Sigmoid colon (tissue), 4 donors: ENCODE measurements around the gene STX18.

Experiments
- EP300 ChIP-seq, 4 donors: sonication (generic); formaldehyde crosslinking; IDR thresholded peaks; one replicate each; pipeline ENCODE4 v1.6.1; 2017; ENCODE audit warnings: antibody characterized with exemption in 4 of 4
- POLR2A ChIP-seq, 2 donors: fragments of 450-650 bp; IDR thresholded peaks; one replicate each; pipeline ENCODE4 v1.6.1; 2016; ENCODE audit warnings: antibody characterized with exemption in 2 of 2, mild to moderate bottlenecking in 2 of 2, moderate library complexity in 2 of 2
- POLR2AphosphoS5 ChIP-seq, 4 donors: sonication (generic); formaldehyde crosslinking; IDR thresholded peaks; one replicate each; pipeline ENCODE4 v1.6.1; 2017; ENCODE audit warnings: antibody characterized with exemption in 4 of 4
- TF ChIP-seq, protein P1 (sequence below), 4 experiments: fragments of 450-650 bp in 3 of 4; fragments of 200-600 bp in 1 of 4; IDR thresholded peaks; one replicate each; pipeline ENCODE4 v1.5.1; 2016 to 2019; ENCODE audit warnings: antibody characterized with exemption in 4 of 4, mild to moderate bottlenecking in 3 of 4, moderate library complexity in 2 of 4

DNA sequence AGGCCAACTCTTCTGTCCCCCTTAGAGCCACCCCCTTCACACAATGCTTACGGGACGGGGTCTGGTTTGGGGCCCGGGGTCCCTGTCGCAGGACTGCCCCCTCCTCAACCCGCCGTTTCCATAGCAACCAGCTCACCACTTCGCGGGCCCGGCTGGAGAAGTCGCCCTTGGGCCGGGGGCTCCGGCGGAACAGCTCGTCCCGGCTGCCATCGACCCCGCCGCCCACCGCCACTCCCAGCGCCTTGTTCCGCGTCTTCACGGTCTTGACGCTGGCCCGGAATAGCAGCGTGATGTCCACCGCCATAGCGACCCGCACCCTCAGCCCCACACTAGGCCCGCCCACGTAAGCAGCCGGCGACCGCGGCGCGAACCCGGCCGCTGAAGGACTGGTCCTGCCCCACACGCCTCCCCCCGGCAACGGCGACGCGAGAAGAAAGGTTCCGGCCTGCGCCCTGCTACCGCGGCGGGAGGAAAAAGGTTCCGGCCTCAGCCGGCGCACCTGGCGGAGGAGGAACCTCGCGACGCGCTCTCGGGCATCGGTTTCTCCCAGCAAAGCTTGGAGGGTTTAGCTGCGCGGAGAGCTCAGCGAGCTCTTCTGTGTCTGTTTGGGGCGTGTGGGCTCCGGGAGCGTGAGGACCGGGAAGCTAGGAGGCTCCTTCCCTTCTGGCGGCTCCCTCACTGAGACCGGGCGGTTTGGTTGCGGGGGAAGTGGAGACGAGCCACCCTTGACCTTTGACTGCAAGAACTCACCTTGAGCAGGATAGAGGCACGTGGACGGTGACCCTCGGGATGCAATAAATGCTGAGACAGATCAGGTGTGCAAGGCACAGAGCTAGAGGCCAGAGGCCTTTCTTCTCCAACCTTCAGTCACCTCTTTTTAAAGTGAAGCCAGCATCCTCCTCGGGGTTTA is at the start of gene STX18:
- TF ChIP-seq POLR2A (IDR thresholded peaks at IDR 0.05) (peak; percentile 31 to 64), EP300 (IDR thresholded peaks at IDR 0.05) (peak in 1 of 4 donors; percentile 32), POLR2AphosphoS5 (IDR thresholded peaks at IDR 0.05) (peak; percentile 78 to 91 (median 88))
- TF ChIP-seq, protein P1, sequence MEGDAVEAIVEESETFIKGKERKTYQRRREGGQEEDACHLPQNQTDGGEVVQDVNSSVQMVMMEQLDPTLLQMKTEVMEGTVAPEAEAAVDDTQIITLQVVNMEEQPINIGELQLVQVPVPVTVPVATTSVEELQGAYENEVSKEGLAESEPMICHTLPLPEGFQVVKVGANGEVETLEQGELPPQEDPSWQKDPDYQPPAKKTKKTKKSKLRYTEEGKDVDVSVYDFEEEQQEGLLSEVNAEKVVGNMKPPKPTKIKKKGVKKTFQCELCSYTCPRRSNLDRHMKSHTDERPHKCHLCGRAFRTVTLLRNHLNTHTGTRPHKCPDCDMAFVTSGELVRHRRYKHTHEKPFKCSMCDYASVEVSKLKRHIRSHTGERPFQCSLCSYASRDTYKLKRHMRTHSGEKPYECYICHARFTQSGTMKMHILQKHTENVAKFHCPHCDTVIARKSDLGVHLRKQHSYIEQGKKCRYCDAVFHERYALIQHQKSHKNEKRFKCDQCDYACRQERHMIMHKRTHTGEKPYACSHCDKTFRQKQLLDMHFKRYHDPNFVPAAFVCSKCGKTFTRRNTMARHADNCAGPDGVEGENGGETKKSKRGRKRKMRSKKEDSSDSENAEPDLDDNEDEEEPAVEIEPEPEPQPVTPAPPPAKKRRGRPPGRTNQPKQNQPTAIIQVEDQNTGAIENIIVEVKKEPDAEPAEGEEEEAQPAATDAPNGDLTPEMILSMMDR (IDR thresholded peaks at IDR 0.05) = no peak
